MM.1S (cell line): ENCODE results near the gene IL17RB.

Source experiments
- DNase-seq: peaks from one replicate; pipeline ENCODE4 v3.0.0-alpha.2; 2015
- H2AFZ ChIP-seq: fragments of 300-600 bp; sonication (generic); 2 replicates; pipeline ENCODE4 v1.6.0; 2016; ENCODE audit warnings: antibody characterized with exemption, low read length
- H3F3A ChIP-seq: fragments of 300-600 bp; sonication (generic); 2 replicates; pipeline ENCODE4 v1.6.1; 2016; ENCODE audit warnings: mild to moderate bottlenecking, antibody characterized with exemption, low read length, moderate library complexity, mixed read lengths; ENCODE audit not compliant: insufficient read depth
- H3K27ac ChIP-seq: fragments of 300-600 bp; sonication (generic); 2 replicates; pipeline ENCODE4 v1.5.1; 2016; ENCODE audit warnings: mild to moderate bottlenecking, low read length
- H3K27me3 ChIP-seq: fragments of 300-600 bp; sonication (generic); replicated peaks from 2 replicates; pipeline ENCODE4 v1.6.0; 2016; ENCODE audit warnings: low read length; ENCODE audit not compliant: insufficient read depth
- H3K36me3 ChIP-seq: fragments of 300-600 bp; sonication (generic); replicated peaks from 2 replicates; pipeline ENCODE4 v1.6.1; 2016; ENCODE audit warnings: mild to moderate bottlenecking, low read length, mixed read lengths; ENCODE audit not compliant: insufficient read depth
- H3K4me1 ChIP-seq: fragments of 300-600 bp; sonication (generic); 2 replicates; pipeline ENCODE4 v1.6.1; 2016; ENCODE audit warnings: low read length, mixed read lengths
- H3K4me2 ChIP-seq: fragments of 300-600 bp; sonication (generic); 2 replicates; pipeline ENCODE4 v1.6.0; 2016; ENCODE audit warnings: low read depth, low read length
- H3K4me3 ChIP-seq: fragments of 300-600 bp; sonication (generic); 2 replicates; pipeline ENCODE4 v1.5.1; 2016; ENCODE audit warnings: low read length, mixed read lengths
- H3K79me2 ChIP-seq: fragments of 300-600 bp; sonication (generic); 2 replicates; pipeline ENCODE4 v1.6.1; 2016; ENCODE audit warnings: mixed run types, low read length, mixed read lengths
- H3K9ac ChIP-seq: fragments of 300-600 bp; sonication (generic); 2 replicates; pipeline ENCODE4 v1.6.1; 2016; ENCODE audit warnings: low read length, mixed read lengths
- H3K9me2 ChIP-seq: fragments of 300-600 bp; sonication (generic); replicated peaks from 2 replicates; pipeline ENCODE4 v1.6.1; 2016; ENCODE audit warnings: mild to moderate bottlenecking, low read length, mixed read lengths; ENCODE audit not compliant: insufficient read depth
- H3K9me3 ChIP-seq: fragments of 300-600 bp; sonication (generic); replicated peaks from 2 replicates; pipeline ENCODE4 v1.6.1; 2016; ENCODE audit warnings: mild to moderate bottlenecking, low read length, mixed read lengths; ENCODE audit not compliant: insufficient read depth
- H4K20me1 ChIP-seq: fragments of 300-600 bp; sonication (generic); 2 replicates; pipeline ENCODE4 v1.6.1; 2016; ENCODE audit warnings: mild to moderate bottlenecking, low read length, moderate library complexity, mixed read lengths; ENCODE audit not compliant: insufficient read depth
- CTCF ChIP-seq: fragments of 300-600 bp; sonication (generic); IDR thresholded peaks from 2 replicates; pipeline ENCODE4 v1.5.1; 2016; ENCODE audit warnings: antibody characterized with exemption, low read length, mixed read lengths
- EZH2 ChIP-seq: fragments of 300-600 bp; sonication (generic); optimal IDR thresholded peaks from 2 replicates; pipeline ENCODE3; 2017; ENCODE audit warnings: low read depth, mild to moderate bottlenecking, antibody characterized with exemption, low read length, mixed read lengths
- EZH2phosphoT487 ChIP-seq: fragments of 300-600 bp; sonication (generic); IDR thresholded peaks from 2 replicates; pipeline ENCODE4 v1.6.1; 2018; ENCODE audit warnings: antibody characterized with exemption, low read length

IL17RB gene

GRCh38 chr3:53818221-53819162 is 27.9 kb upstream of the IL17RB start:
- Histone ChIP-seq H3K4me1 (no peaks in the 10 kb centered on the region), H2AFZ (no peak overlapping the region), H3K9me2 (no peaks in the 10 kb centered on the region), H3F3A (no peaks in the 10 kb centered on the region), H3K36me3 (no peaks in the 10 kb centered on the region), H3K9me3 (no peaks in the 10 kb centered on the region), H4K20me1 (no peaks in the 10 kb centered on the region), H3K79me2 (no peaks in the 10 kb centered on the region), H3K27me3 (no peaks in the 10 kb centered on the region), H3K9ac (no peak overlapping the region), H3K4me2 (no peak overlapping the region), H3K27ac (no peak overlapping the region), H3K4me3 (no peak overlapping the region)
- TF ChIP-seq EZH2phosphoT487 (no peak), CTCF (no peak), EZH2 (no peak)
- DNase-seq = no peak

- Histone ChIP-seq H3K27me3 (no peaks in the 10 kb centered on the region), H3K27ac (no peak overlapping the region), H4K20me1 (no peaks in the 10 kb centered on the region), H3K9me3 (no peaks in the 10 kb centered on the region), H3K4me1 (no peaks in the 10 kb centered on the region), H3K9me2 (no peaks in the 10 kb centered on the region), H3K79me2 (no peaks in the 10 kb centered on the region), H3F3A (no peaks in the 10 kb centered on the region), H3K9ac (no peak overlapping the region), H3K4me3 (no peak overlapping the region), H2AFZ (no peak overlapping the region), H3K4me2 (no peak overlapping the region), H3K36me3 (no peaks in the 10 kb centered on the region)
- TF ChIP-seq EZH2 = no peak
- TF ChIP-seq EZH2phosphoT487 = no peak
- TF ChIP-seq CTCF = no peak
- no peak for DNase-seq
Observed at GRCh38 chr3:53819163-53819868, 27.1 kb upstream of the IL17RB start.

GRCh38 chr3:53820084-53820483 is 26.3 kb upstream of the IL17RB start:
- no peak for TF ChIP-seq EZH2phosphoT487
- TF ChIP-seq EZH2 = no peak
- no peak for TF ChIP-seq CTCF
- Histone ChIP-seq H3K4me2 (no peak overlapping the region), H3K4me1 (no peaks in the 10 kb centered on the region), H4K20me1 (no peaks in the 10 kb centered on the region), H3K4me3 (no peak overlapping the region), H3K27me3 (no peaks in the 10 kb centered on the region), H3K9me3 (no peaks in the 10 kb centered on the region), H3K9me2 (no peaks in the 10 kb centered on the region), H3K36me3 (no peaks in the 10 kb centered on the region), H3F3A (no peaks in the 10 kb centered on the region), H3K79me2 (no peaks in the 10 kb centered on the region), H3K9ac (no peak overlapping the region), H3K27ac (no peak overlapping the region), H2AFZ (no peak overlapping the region)
- no peak for DNase-seq
